HEK293 (cell line): ENCODE results near the gene GAGE12H.

Experiments
- ZNF121 ChIP-seq: fragments of 450-650 bp; formaldehyde crosslinking; IDR thresholded peaks from 2 replicates; pipeline ENCODE4 v1.5.1; 2016; ENCODE audit warnings: missing biosample characterization, missing genetic modification characterization
- ZNF214 ChIP-seq: fragments of 450-650 bp; formaldehyde crosslinking; IDR thresholded peaks from 2 replicates; pipeline ENCODE4 v1.5.1; 2017; ENCODE audit warnings: missing biosample characterization, mild to moderate bottlenecking, missing genetic modification characterization, borderline replicate concordance
- ZNF366 ChIP-seq: fragments of 450-650 bp; formaldehyde crosslinking; conservative IDR thresholded peaks from 2 replicates; pipeline ENCODE4 v1.5.1; 2016; ENCODE audit warnings: missing biosample characterization, missing genetic modification characterization
- TF ChIP-seq, protein P1 (sequence below): fragments of 450-650 bp; formaldehyde crosslinking; IDR thresholded peaks from 2 replicates; pipeline ENCODE4 v1.5.1; 2016; ENCODE audit warnings: missing biosample characterization, missing genetic modification characterization

DNA sequence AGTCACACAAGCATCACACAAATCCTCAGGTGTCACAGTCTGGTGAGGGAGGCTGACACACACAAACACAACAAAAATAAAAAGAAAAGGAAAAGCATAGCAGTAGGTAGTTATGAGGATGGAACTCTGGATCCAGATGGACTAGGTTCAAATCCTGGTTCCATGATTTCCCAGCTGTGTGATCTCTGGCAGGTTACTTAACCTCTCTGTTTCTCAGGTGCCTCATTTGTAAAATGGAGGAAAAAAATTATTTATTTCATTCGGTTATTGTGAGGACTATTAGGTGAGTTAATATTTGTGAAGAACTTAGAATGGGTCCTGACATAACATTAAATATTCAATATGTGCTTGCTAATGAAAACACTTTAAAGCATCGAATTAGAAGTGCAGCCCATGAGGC, 38.8 kb downstream of the GAGE12H start:
- TF ChIP-seq ZNF121 (tag by site-specific recombination) (no peak), ZNF366 (tag by site-specific recombination) (no peak), ZNF214 (tag by site-specific recombination) (no peak)
- TF ChIP-seq, protein P1, sequence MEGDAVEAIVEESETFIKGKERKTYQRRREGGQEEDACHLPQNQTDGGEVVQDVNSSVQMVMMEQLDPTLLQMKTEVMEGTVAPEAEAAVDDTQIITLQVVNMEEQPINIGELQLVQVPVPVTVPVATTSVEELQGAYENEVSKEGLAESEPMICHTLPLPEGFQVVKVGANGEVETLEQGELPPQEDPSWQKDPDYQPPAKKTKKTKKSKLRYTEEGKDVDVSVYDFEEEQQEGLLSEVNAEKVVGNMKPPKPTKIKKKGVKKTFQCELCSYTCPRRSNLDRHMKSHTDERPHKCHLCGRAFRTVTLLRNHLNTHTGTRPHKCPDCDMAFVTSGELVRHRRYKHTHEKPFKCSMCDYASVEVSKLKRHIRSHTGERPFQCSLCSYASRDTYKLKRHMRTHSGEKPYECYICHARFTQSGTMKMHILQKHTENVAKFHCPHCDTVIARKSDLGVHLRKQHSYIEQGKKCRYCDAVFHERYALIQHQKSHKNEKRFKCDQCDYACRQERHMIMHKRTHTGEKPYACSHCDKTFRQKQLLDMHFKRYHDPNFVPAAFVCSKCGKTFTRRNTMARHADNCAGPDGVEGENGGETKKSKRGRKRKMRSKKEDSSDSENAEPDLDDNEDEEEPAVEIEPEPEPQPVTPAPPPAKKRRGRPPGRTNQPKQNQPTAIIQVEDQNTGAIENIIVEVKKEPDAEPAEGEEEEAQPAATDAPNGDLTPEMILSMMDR (tag by site-specific recombination) = no peak
